A549 (cell line): Measurements from ENCODE around the gene SGSH.

ENCODE experiments used
- JUN ChIP-seq, 2 experiments: fragments of >200 bp; sonication (Bioruptor Twin); formaldehyde crosslinking; IDR thresholded peaks; 2 replicates in 1 of 2; 3 replicates in 1 of 2; pipeline ENCODE4 v1.6.1; 2016 to 2017
- KDM5A ChIP-seq: fragments of 200-600 bp; sonication (generic); IDR thresholded peaks from 2 replicates; pipeline ENCODE4 v1.6.1; 2016; ENCODE audit warnings: antibody characterized with exemption, mild to moderate bottlenecking
- MAFK ChIP-seq: fragments of 450-650 bp; IDR thresholded peaks from 2 replicates; pipeline ENCODE4 v1.6.1; 2014; ENCODE audit not compliant: partially characterized antibody
- TF ChIP-seq, protein P1 (sequence below): fragments of >200 bp; sonication (Bioruptor Twin); formaldehyde crosslinking; IDR thresholded peaks from 3 replicates; pipeline ENCODE4 v1.5.1; 2016

- TF ChIP-seq MAFK (no peak), JUN (IDR thresholded peaks at IDR 0.05) (no peak), KDM5A (no peak)
- TF ChIP-seq, protein P1, sequence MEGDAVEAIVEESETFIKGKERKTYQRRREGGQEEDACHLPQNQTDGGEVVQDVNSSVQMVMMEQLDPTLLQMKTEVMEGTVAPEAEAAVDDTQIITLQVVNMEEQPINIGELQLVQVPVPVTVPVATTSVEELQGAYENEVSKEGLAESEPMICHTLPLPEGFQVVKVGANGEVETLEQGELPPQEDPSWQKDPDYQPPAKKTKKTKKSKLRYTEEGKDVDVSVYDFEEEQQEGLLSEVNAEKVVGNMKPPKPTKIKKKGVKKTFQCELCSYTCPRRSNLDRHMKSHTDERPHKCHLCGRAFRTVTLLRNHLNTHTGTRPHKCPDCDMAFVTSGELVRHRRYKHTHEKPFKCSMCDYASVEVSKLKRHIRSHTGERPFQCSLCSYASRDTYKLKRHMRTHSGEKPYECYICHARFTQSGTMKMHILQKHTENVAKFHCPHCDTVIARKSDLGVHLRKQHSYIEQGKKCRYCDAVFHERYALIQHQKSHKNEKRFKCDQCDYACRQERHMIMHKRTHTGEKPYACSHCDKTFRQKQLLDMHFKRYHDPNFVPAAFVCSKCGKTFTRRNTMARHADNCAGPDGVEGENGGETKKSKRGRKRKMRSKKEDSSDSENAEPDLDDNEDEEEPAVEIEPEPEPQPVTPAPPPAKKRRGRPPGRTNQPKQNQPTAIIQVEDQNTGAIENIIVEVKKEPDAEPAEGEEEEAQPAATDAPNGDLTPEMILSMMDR: no peak
Measured at GRCh38 chr17:80222376-80223141, 2.4 kb upstream of the SGSH start.
